Activated CD8-positive, alpha-beta T cell treated with anti-CD3 and anti-CD28 coated beads, Interleukin-2, amount 10 ng/mL, durations not matched to agents 7 days and 5 days (primary cell): ENCODE data around the gene ORMDL1. TPM values are rescaled to one million over a fixed set of nuclear protein-coding genes. Genes with fewer than 3 reads are reported as not detected.

Experiments
- ATAC-seq: fragments of 150-1000 bp; cut with Tn5 transposase; one replicate; pipeline ENCODE4 v1.10.0; 2021; ENCODE audit warnings: moderate library complexity
- CTCF ChIA-PET: fragments of 350-600 bp; sonication (Branson Sonifier 250); formaldehyde crosslinking; loops from one replicate; lab custom pipeline; 2021; ENCODE audit warnings: antibody characterized with exemption; lab: Charles Lee
- POLR2A ChIA-PET: fragments of 350-600 bp; sonication (Branson Sonifier 250); formaldehyde crosslinking; loops from one replicate; lab custom pipeline; 2021; ENCODE audit warnings: antibody characterized with exemption; lab: Charles Lee
- DNase-seq: peaks from one replicate; pipeline ENCODE4 v3.0.0-alpha.2; 2020
- H3K27ac Mint-ChIP-seq: one replicate; pipeline ENCODE4 v1.8.0; 2021; ENCODE audit warnings: mild to moderate bottlenecking, mixed read lengths
- H3K27me3 Mint-ChIP-seq: one replicate; pipeline ENCODE4 v1.8.0; 2021; ENCODE audit warnings: low read depth, mixed read lengths
- H3K36me3 Mint-ChIP-seq: one replicate; pipeline ENCODE4 v1.8.0; 2021; ENCODE audit warnings: low read depth, mixed read lengths
- H3K4me1 Mint-ChIP-seq: one replicate; pipeline ENCODE4 v1.8.0; 2021; ENCODE audit warnings: low read depth, mixed read lengths
- H3K4me3 Mint-ChIP-seq: one replicate; pipeline ENCODE4 v1.8.0; 2021; ENCODE audit warnings: mild to moderate bottlenecking, mixed read lengths
- H3K9me3 Mint-ChIP-seq: one replicate; pipeline ENCODE4 v1.8.0; 2022; ENCODE audit warnings: mixed read lengths; ENCODE audit not compliant: insufficient read depth
- total RNA-seq, 2 experiments: library from RNA; stranded (reverse); gene quantifications; one replicate each; pipeline ENCODE4 v1.2.3, GENCODE V29; 2021

ORMDL1 gene
- total RNA-seq, 2 experiments from 2014 or later = 59.4 to 61.0 TPM

GRCh38 chr2:189799531-189799930 lies 15.4 kb upstream of the ORMDL1 start:
- Mint-ChIP-seq H3K9me3 (no peaks in the 10 kb centered on the region), H3K27me3 (no peaks in the 10 kb centered on the region), H3K4me1 (no peaks in the 10 kb centered on the region), H3K36me3 (peaks cover 22% of the 10 kb centered on the region), H3K27ac (no peak overlapping the region), H3K4me3 (no peak overlapping the region)
- ATAC-seq = no peak
- ChIA-PET POLR2A (no interaction called here), CTCF (interaction anchor here (1.7 to 2.4 kb wide), 5 partner anchors 9 to 124 kb away, joined by 3 to 11 read pairs (median 8); partner anchors contain the start of genes ANKAR and OSGEPL1)
- DNase-seq = no peak

DNA sequence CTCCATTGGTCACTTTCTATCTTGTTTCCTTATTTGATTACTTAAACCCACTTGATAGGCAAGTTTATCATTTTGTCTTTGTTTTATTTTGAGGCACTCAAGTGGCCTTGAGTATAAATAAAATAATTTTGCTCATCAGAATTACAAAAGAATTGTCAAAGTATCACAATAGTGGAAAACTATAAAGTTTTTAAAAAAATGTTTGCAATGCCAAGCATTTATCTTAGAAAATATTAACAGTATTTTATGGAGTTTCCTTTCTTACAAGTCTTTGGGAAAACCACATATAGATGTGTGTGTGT lies 14.8 kb upstream of the ORMDL1 start:
- CTCF ChIA-PET = interaction anchor here (0.6 to 2.4 kb wide), 14 partner anchors 9 to 289 kb away, joined by 3 to 11 read pairs (median 4); partner anchors contain the start of genes ANKAR and OSGEPL1
- H3K9me3 Mint-ChIP-seq = no peaks in the 10 kb centered on the region
- H3K36me3 Mint-ChIP-seq = peaks cover 22% of the 10 kb centered on the region
- no peaks in the 10 kb centered on the region for H3K27me3 Mint-ChIP-seq
- H3K4me1 Mint-ChIP-seq = no peaks in the 10 kb centered on the region
- no peak for ATAC-seq
- H3K27ac Mint-ChIP-seq = no peak overlapping the region
- DNase-seq = no peak
- POLR2A ChIA-PET = no interaction called here
- H3K4me3 Mint-ChIP-seq = no peak overlapping the region

DNA sequence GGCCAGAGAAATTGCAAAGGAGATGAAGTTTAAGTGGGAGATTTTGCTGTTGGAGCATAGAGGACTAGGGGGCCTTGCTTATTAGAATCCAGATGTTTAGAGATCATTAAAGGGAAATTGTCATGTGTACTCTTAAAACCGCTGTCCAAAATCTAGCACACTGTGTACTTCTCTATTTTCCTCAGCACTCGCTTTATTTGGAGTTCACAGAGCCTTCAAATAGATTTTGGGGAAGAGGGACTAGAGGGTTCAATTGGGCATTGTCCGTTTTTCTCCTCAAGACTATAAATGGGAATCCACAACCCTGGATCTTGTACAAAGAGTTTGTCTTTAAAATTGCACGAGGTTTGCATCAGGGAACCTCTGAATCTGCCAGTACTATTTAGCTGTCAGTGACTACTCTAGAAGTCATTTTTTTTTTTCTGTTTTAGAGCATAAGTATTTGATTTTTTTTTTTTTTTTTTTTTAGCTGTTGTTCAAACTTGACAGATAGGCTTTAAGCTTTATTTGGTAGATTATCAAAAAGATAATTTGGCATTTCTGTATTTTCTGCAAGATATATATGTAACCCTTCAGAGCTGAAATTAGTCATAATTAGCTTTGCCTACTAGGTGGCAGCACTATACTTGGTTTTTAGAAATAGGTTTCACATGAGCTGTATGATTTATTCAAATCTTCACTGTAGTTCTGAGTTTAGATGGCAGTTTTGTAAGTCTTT lies 14.3 kb upstream of the ORMDL1 start:
- ChIA-PET POLR2A (no interaction called here), CTCF (interaction anchor here (0.6 to 2.4 kb wide), 15 partner anchors 9 to 290 kb away, joined by 3 to 11 read pairs (median 4); partner anchors contain the start of genes ANKAR and OSGEPL1)
- ATAC-seq (peak; percentile 57), DNase-seq (no peak)
- Mint-ChIP-seq H3K36me3 (peaks cover 25% of the 10 kb centered on the region), H3K27ac (no peak overlapping the region), H3K4me3 (no peak overlapping the region), H3K27me3 (no peaks in the 10 kb centered on the region), H3K4me1 (no peaks in the 10 kb centered on the region), H3K9me3 (no peaks in the 10 kb centered on the region)

DNA sequence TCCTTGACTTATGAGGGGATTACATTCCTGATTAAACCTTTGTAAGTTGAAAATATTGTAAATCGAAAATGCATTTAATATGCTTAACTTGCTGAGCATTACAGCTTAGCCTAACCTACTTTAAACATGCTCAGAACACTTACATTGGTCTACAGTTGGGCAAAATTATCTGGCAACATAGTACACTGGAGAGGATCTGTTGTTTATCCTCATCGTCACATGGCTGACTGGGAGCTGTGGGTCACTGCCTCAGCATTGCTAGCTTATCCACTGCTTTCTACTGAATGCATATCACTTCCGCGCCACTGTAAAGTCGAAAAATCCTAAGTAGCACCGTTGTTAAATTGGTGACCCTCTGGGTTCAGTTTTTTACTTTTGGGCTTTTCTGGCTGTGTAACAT lies 13.8 kb upstream of the ORMDL1 start:
- H3K36me3 Mint-ChIP-seq = peaks cover 30% of the 10 kb centered on the region
- H3K27ac Mint-ChIP-seq = no peak overlapping the region
- H3K9me3 Mint-ChIP-seq = no peaks in the 10 kb centered on the region
- ATAC-seq = no peak
- CTCF ChIA-PET = interaction anchor here (1.0 to 2.4 kb wide), 6 partner anchors 8 to 273 kb away, joined by 3 to 11 read pairs (median 6); partner anchors contain the start of genes ANKAR and OSGEPL1
- no peaks in the 10 kb centered on the region for H3K4me1 Mint-ChIP-seq
- no peaks in the 10 kb centered on the region for H3K27me3 Mint-ChIP-seq
- H3K4me3 Mint-ChIP-seq = no peak overlapping the region
- POLR2A ChIA-PET = no interaction called here
- DNase-seq = no peak

GRCh38 chr2:189794310-189794709 lies 10.2 kb upstream of the ORMDL1 start:
- no peaks in the 10 kb centered on the region for H3K27me3 Mint-ChIP-seq
- ChIA-PET POLR2A (interaction anchor here (1.5 kb wide), 1 partner anchor 10 kb away, joined by 3 read pairs; the partner anchor contains the start of genes ORMDL1 and PMS1), CTCF (interaction anchor here (1.2 kb wide), 1 partner anchor 32 kb away, joined by 3 read pairs; the partner anchor contains the start of gene OSGEPL1)

DNA sequence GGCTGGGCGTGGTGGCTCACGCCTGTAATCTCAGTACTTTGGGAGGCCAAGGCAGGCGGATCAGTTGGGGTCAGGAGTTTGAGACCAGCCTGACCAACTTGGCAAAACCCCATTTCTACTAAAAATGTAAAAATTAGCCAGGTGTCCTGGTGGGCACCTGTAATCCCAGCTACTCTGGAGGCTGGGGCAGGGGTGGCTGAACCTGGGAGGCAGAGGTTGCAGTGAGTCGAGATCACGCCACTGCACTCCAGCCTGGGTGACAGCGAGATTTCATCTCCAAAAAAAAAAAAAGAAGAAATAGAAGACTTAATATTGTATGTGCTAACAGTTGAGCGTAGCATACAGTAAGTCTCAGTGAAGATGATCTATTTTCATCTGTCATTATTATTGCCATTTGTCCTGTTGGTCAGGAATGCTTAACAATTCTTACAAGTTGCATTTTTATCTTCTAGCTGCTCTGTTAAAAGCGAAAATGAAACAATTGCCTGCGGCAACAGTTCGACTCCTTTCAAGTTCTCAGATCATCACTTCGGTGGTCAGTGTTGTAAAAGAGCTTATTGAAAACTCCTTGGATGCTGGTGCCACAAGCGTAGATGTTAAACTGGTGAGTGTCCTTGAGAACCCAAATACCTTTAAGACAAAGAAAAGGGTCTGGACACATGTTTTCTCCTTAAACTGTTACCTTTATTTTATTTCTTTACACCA lies 7.4 kb upstream of the ORMDL1 start:
- no peaks in the 10 kb centered on the region for H3K9me3 Mint-ChIP-seq
- ChIA-PET CTCF (no interaction called here), POLR2A (interaction anchor here (2.4 kb wide), 1 partner anchor 29 kb away, joined by 6 read pairs; the partner anchor contains the start of gene OSGEPL1)
- peak; percentile 28 for DNase-seq
- peak; percentile 49 for ATAC-seq
- H3K27me3 Mint-ChIP-seq = no peaks in the 10 kb centered on the region
- peaks cover 28% of the 10 kb centered on the region for H3K4me1 Mint-ChIP-seq
- peaks cover 42% of the 10 kb centered on the region for H3K36me3 Mint-ChIP-seq
- H3K4me3 Mint-ChIP-seq = peak overlapping the region; percentile 44
- peak overlapping the region; percentile 74 for H3K27ac Mint-ChIP-seq

More at GRCh38 chr2:189794310-189794709, 10.2 kb upstream of the ORMDL1 start:
- Mint-ChIP-seq H3K4me3 (no peak overlapping the region), H3K36me3 (peaks cover 40% of the 10 kb centered on the region), H3K9me3 (no peaks in the 10 kb centered on the region), H3K27ac (no peak overlapping the region), H3K4me1 (peaks cover 20% of the 10 kb centered on the region)
- ATAC-seq = no peak
- no peak for DNase-seq

DNA sequence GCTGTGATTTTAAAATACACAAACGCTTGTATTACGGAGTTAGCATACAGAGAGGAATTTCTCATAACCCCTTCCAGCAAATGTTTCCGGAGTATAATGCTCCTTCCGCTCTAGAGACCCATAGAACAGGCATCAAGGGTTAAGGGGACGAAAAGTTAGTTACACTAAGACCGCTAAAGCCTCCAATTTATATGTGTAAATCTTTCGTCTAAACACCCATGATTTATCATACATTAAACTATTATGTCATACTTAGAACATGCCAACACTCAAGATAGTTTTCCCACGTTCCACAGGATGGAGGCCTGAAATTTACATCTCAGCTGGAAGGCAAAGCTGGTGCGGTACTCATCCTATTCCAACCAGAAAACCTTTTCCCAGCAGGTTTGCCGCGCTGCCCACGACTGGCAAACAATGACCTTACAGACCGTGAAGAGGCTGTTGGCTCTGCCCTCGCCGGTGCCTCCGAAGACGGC lies 650 bp downstream of the ORMDL1 start:
- no peak for ATAC-seq
- peaks cover 46% of the 10 kb centered on the region for H3K4me1 Mint-ChIP-seq
- POLR2A ChIA-PET = interaction anchor here (0.8 to 2.7 kb wide), 6 partner anchors 11 to 121 kb away, joined by 3 to 22 read pairs (median 6); partner anchors contain the start of gene OSGEPL1

GRCh38 chr2:189782221-189782671 lies 1.9 kb downstream of the ORMDL1 start:
- POLR2A ChIA-PET = no interaction called here
- peaks cover 41% of the 10 kb centered on the region for H3K4me1 Mint-ChIP-seq

More for the DNA sequence above, 650 bp downstream of the ORMDL1 start:
- Mint-ChIP-seq H3K27ac (peak overlapping the region; percentile 89), H3K4me3 (peak overlapping the region; percentile 91), H3K36me3 (peaks cover 55% of the 10 kb centered on the region), H3K27me3 (no peaks in the 10 kb centered on the region), H3K9me3 (no peaks in the 10 kb centered on the region)
- no peak for DNase-seq
- CTCF ChIA-PET = interaction anchor here (0.6 to 3.1 kb wide), 4 partner anchors 21 to 1287 kb away, joined by 3 to 13 read pairs (median 6); partner anchors contain the start of gene OSGEPL1

GRCh38 chr2:189772212-189772611 lies 11.9 kb downstream of the ORMDL1 start:
- H3K36me3 Mint-ChIP-seq = peaks cover 46% of the 10 kb centered on the region
- ChIA-PET CTCF (interaction anchor here (1.3 to 3.8 kb wide), 2 partner anchors 9 to 98 kb away, joined by 4 to 34 read pairs; partner anchors contain the start of gene OSGEPL1), POLR2A (no interaction called here)
- no peaks in the 10 kb centered on the region for H3K4me1 Mint-ChIP-seq
- no peak for DNase-seq
- no peak overlapping the region for H3K27ac Mint-ChIP-seq
- H3K4me3 Mint-ChIP-seq = no peak overlapping the region
- no peaks in the 10 kb centered on the region for H3K9me3 Mint-ChIP-seq
- H3K27me3 Mint-ChIP-seq = no peaks in the 10 kb centered on the region
- no peak for ATAC-seq

More at GRCh38 chr2:189782221-189782671, 1.9 kb downstream of the ORMDL1 start:
- no peaks in the 10 kb centered on the region for H3K9me3 Mint-ChIP-seq
- ATAC-seq = no peak
- H3K36me3 Mint-ChIP-seq = peaks cover 59% of the 10 kb centered on the region
- peak overlapping the region; percentile 91 for H3K4me3 Mint-ChIP-seq
- peak overlapping the region; percentile 52 for H3K27ac Mint-ChIP-seq
- no peak for DNase-seq
- CTCF ChIA-PET = interaction anchor here (3.1 kb wide), 1 partner anchor 124 kb away, joined by 8 read pairs; no protein-coding TSS in a partner anchor
- H3K27me3 Mint-ChIP-seq = no peaks in the 10 kb centered on the region

GRCh38 chr2:189770590-189771322 lies 13.4 kb downstream of the ORMDL1 start:
- Mint-ChIP-seq H3K9me3 (no peaks in the 10 kb centered on the region), H3K27ac (no peak overlapping the region), H3K4me3 (no peak overlapping the region), H3K36me3 (peaks cover 52% of the 10 kb centered on the region), H3K27me3 (no peaks in the 10 kb centered on the region), H3K4me1 (no peaks in the 10 kb centered on the region)
- ChIA-PET POLR2A (no interaction called here), CTCF (interaction anchor here (1.6 to 3.8 kb wide), 2 partner anchors 8 to 109 kb away, joined by 4 to 34 read pairs; partner anchors contain the start of gene OSGEPL1)
- no peak for ATAC-seq
- no peak for DNase-seq
